ENCODE data around the gene NFKBIE. TPM values are rescaled to one million over a fixed set of nuclear protein-coding genes. Genes with fewer than 3 reads are reported as not detected.
A peak's percentile ranks its signal among the peaks of the same experiment; 100 is the strongest.

NFKBIE gene
- total and polyA plus RNA-seq, 4 donors, result 3.7 to 4.9 (median 4.7) TPM

GRCh38 chr6:44257025-44257752 lies 8.2 kb downstream of the NFKBIE start, which contains the start of gene SLC35B2:
TSS of gene SLC35B2 (minus strand) at chr6:44257528. CDS start at chr6:44257410, 118 bp downstream.
- Histone ChIP-seq H3K4me1 (ENCODE audit: control insufficient read depth in 4 of 4, insufficient read depth in 4 of 4, low read length in 3 of 4) (peaks cover 2 to 30% (median 15%) of the 10 kb centered on the region in 4 donors), H3K4me3 (ENCODE audit: low read depth in 1 of 3, low read length in 3 of 3) (peak within 1 kb of the TSS; percentile 62 to 85 (median 67)), H3K9ac (ENCODE audit: low read depth in 1 of 2, low read length in 2 of 2) (peak within 1 kb of the TSS; percentile 42 to 57), H3K27ac (ENCODE audit: low read depth in 1 of 2, low read length in 2 of 2) (peak within 1 kb of the TSS; percentile 59 to 91), H3K27me3 (ENCODE audit: control insufficient read depth in 4 of 4, insufficient read depth in 4 of 4, low read length in 3 of 4) (no peaks in the 10 kb centered on the region), H3K9me3 (ENCODE audit: control insufficient read depth in 4 of 4, low read length in 3 of 4) (no peaks in the 10 kb centered on the region), H3K36me3 (ENCODE audit: control insufficient read depth in 4 of 4, insufficient read depth in 3 of 4, low read depth in 1 of 4, low read length in 3 of 4) (peaks cover 4 to 38% (median 31%) of the 10 kb centered on the region in 4 donors)
- under 1% methylated on average over 80 of the region's 80 CpGs for WGBS
- DNase-seq (ENCODE audit: low spot score), result peak; percentile 72
- TF ChIP-seq EGR1 (IDR thresholded peaks at IDR 0.05; ENCODE audit: low read depth in 2 of 2) (no peak), CTCF (IDR thresholded peaks at IDR 0.05; ENCODE audit: low read depth, low read length, missing input control) (peak; percentile 68), SP1 (IDR thresholded peaks at IDR 0.05) (no peak), RAD21 (IDR thresholded peaks at IDR 0.05) (peak in 1 of 2 donors; percentile 31)

- peaks cover 7 to 43% (median 36%) of the 10 kb centered on the region in 4 donors for H3K36me3 ChIP-seq (ENCODE audit: control insufficient read depth in 4 of 4, insufficient read depth in 3 of 4, low read depth in 1 of 4, low read length in 3 of 4)
- DNase-seq (ENCODE audit: low spot score), result no peak
- no peaks in the 10 kb centered on the region for H3K9me3 ChIP-seq (ENCODE audit: control insufficient read depth in 4 of 4, low read length in 3 of 4)
- peak overlapping the region; percentile 26 to 42 for H3K9ac ChIP-seq (ENCODE audit: low read depth in 1 of 2, low read length in 2 of 2)
- H3K27ac ChIP-seq (ENCODE audit: low read depth in 1 of 2, low read length in 2 of 2), result peak overlapping the region; percentile 59 to 91
- WGBS, result 1% methylated on average over 12 of the region's 12 CpGs
- H3K27me3 ChIP-seq (ENCODE audit: control insufficient read depth in 4 of 4, insufficient read depth in 4 of 4, low read length in 3 of 4), result no peaks in the 10 kb centered on the region
- peak overlapping the region; percentile 62 to 85 (median 67) for H3K4me3 ChIP-seq (ENCODE audit: low read depth in 1 of 3, low read length in 3 of 3)
- H3K4me1 ChIP-seq (ENCODE audit: control insufficient read depth in 4 of 4, insufficient read depth in 4 of 4, low read length in 3 of 4), result peaks cover 2 to 27% (median 14%) of the 10 kb centered on the region in 4 donors
- no peak for TF ChIP-seq FOXA2 (IDR thresholded peaks at IDR 0.05)
- no peak for TF ChIP-seq GABPA (IDR thresholded peaks at IDR 0.05 in 1 of 2, conservative IDR thresholded peaks at IDR 0.05 in 1 of 2)
- TF ChIP-seq REST (IDR thresholded peaks at IDR 0.05), result no peak
- TF ChIP-seq TAF1 (conservative IDR thresholded peaks at IDR 0.05), result no peak
- TF ChIP-seq NR2F2 (IDR thresholded peaks at IDR 0.05), result no peak
- TF ChIP-seq RAD21 (IDR thresholded peaks at IDR 0.05), result no peak
- TF ChIP-seq ZBTB33 (IDR thresholded peaks at IDR 0.05), result no peak
- TF ChIP-seq CTCF (IDR thresholded peaks at IDR 0.05; ENCODE audit: low read depth, low read length, missing input control), result no peak
- TF ChIP-seq SP1 (IDR thresholded peaks at IDR 0.05), result no peak
- no peak for TF ChIP-seq EGR1 (IDR thresholded peaks at IDR 0.05; ENCODE audit: low read depth in 2 of 2)
- TF ChIP-seq RXRA (IDR thresholded peaks at IDR 0.05), result no peak
- TF ChIP-seq HNF4A (conservative IDR thresholded peaks at IDR 0.05), result no peak
Measured at GRCh38 chr6:44256775-44257024, 8.7 kb downstream of the NFKBIE start.

Measured in liver (tissue), 9 donors.